RWPE1 (cell line): ENCODE data around the gene SMAD4.
A peak's percentile ranks its signal among the peaks of the same experiment; 100 is the strongest.
"Not testable (repeated sequence)": the region's sequence is repeated elsewhere in the genome, so short reads cannot be mapped to it uniquely, and the experiment has no call there.

Experiments
- CTCF ChIA-PET: fragments of 350-600 bp; sonication (Branson Sonifier 250); formaldehyde crosslinking; extraction: SDS; loops from one replicate; lab custom pipeline; 2021; lab: Yijun Ruan, JAX
- POLR2A ChIA-PET: fragments of 400-600 bp; formaldehyde crosslinking; extraction: SDS; loops from one replicate; lab custom pipeline; 2020; ENCODE audit warnings: antibody characterized with exemption; ENCODE audit not compliant: low non-redundant PET; lab: Yijun Ruan, JAX
- DNase-seq: peaks from one replicate; pipeline ENCODE4 v3.0.0; 2012; ENCODE audit warnings: low spot score
- H3K27ac ChIP-seq: fragments of 450-650 bp; 2 replicates; pipeline ENCODE4 v1.5.1; 2017
- CTCF ChIP-seq: fragments of 450-650 bp; conservative IDR thresholded peaks from 2 replicates; pipeline ENCODE4 v1.5.1; 2017; ENCODE audit warnings: low read depth, mild to moderate bottlenecking

The SMAD4 gene

GRCh38 chr18:51098513-51098912 is 68.5 kb downstream of the SMAD4 start:
- ChIA-PET CTCF (no interaction called here), POLR2A (no interaction called here)
- no peak for DNase-seq
- no peak overlapping the region for H3K27ac ChIP-seq
- no peak for TF ChIP-seq CTCF

- TF ChIP-seq CTCF, result no peak
- CTCF ChIA-PET, result no interaction called here
- no peak for DNase-seq
- POLR2A ChIA-PET, result no interaction called here
- no peak overlapping the region for H3K27ac ChIP-seq
Measured at GRCh38 chr18:51100385-51101120, 70.5 kb downstream of the SMAD4 start.

- ChIA-PET POLR2A (interaction anchor here (0.5 kb wide), 1 partner anchor 438 kb away, joined by 6 read pairs; no protein-coding TSS in a partner anchor), CTCF (interaction anchor here (0.6 to 0.7 kb wide), 2 partner anchors 502 to 1323 kb away, joined by 3 read pairs; no protein-coding TSS in a partner anchor)
- no peak for DNase-seq
- TF ChIP-seq CTCF, result no peak
- H3K27ac ChIP-seq, result no peak overlapping the region
Measured at GRCh38 chr18:51107082-51107481, 77.1 kb downstream of the SMAD4 start.

GRCh38 chr18:51107598-51108305 is 77.7 kb downstream of the SMAD4 start:
- TF ChIP-seq CTCF, result no peak
- ChIA-PET POLR2A (interaction anchor here (0.5 kb wide), 1 partner anchor 438 kb away, joined by 6 read pairs; no protein-coding TSS in a partner anchor), CTCF (interaction anchor here (0.6 kb wide), 1 partner anchor 1322 kb away, joined by 3 read pairs; no protein-coding TSS in a partner anchor)
- DNase-seq, result no peak
- no peak overlapping the region for H3K27ac ChIP-seq

DNA sequence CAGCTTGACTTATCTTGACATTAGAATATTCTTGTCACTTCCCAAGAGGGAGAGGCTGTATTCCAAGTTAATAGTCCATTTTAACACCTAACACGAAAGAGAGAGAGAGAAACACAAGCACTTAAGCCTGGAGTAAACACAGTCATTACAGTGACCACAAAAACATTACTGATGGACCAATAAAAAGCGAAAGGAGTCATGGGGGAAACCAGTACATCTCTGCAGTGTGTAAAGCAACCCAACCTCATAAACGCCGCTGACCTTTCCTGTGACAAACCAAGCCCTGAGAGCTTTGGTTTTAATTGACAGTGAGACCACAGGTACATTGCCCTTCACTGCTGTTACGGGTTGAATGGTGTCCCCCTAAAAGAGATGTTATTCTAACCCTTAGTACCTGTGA is 78.3 kb downstream of the SMAD4 start:
- H3K27ac ChIP-seq, result no peak overlapping the region
- DNase-seq, result no peak
- ChIA-PET CTCF (no interaction called here), POLR2A (no interaction called here)
- no peak for TF ChIP-seq CTCF

DNA sequence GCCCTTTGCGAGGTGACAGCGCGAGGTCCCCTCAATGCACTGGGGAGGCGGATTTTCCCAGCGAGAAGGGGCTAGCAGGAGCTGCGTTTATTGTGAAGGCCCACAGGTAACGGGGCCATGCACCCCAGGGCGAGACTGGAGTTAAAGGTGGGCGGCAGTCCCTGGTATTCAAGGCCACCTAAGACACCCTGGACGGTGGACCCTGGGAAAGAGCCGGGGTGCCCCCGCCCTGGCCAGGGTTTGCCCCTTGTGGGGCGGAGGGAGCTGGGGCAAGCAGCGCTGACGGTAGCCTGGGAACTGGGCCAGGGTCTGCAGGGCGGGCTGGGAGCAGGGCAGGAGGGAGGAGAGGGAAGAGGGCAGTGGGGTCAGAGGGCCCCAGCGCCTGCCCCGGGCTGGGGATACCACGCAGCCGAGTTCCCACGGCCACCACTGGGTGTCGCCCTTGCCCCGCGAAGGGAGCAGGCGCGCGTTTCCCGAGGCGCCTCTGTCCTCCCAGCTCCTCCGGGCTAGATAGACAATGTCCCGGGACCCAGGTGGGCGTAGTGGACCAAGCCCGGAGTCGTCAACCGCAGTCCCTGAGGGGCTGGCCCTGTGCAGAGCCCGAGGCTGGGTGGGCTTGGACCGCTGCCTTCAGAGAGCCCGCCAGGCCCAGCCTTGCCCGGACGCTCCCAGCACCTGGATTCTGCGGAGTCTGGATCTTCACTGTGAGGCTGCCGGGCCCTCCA is 80.2 kb downstream of the SMAD4 start:
- ChIA-PET CTCF (interaction anchor here (0.6 to 1.1 kb wide), 6 partner anchors 85 to 1086 kb away, joined by 3 to 4 read pairs (median 3); no protein-coding TSS in a partner anchor), POLR2A (no interaction called here)
- H3K27ac ChIP-seq, result no peak overlapping the region
- peak; percentile 65 for DNase-seq
- peak; percentile 89 for TF ChIP-seq CTCF

GRCh38 chr18:51111633-51112355 is 81.8 kb downstream of the SMAD4 start:
- H3K27ac ChIP-seq, POLR2A ChIA-PET, DNase-seq: not testable (repeated sequence)
- CTCF ChIA-PET, result interaction anchor here (0.6 kb wide), 1 partner anchor 256 kb away, joined by 3 read pairs; no protein-coding TSS in a partner anchor

DNA sequence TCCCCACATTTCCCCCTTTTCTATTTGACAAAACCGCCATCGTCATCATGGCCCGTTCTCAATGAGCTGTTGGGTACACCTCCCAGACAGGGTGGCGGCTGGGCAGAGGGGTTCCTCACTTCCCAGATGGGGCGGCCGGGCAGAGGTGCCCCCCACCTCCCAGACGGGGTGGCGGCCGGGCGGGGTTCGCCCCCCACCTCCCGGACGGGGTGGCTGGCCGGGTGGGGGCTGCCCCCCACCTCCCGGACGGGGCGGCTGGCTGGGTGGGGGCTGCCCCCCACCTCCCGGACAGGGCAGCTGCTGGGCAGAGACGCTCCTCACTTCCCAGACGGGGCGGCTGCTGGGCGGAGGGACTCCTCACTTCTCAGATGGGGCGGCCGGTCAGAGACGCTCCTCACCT is 87.0 kb downstream of the SMAD4 start:
- POLR2A ChIA-PET, CTCF ChIA-PET, H3K27ac ChIP-seq, DNase-seq: not testable (repeated sequence)

GRCh38 chr18:51119561-51119960 is 89.5 kb downstream of the SMAD4 start:
- H3K27ac ChIP-seq, DNase-seq, CTCF ChIA-PET, POLR2A ChIA-PET: not testable (repeated sequence)
